VCaP (cell line): ENCODE measurements around the gene REEP3.

Source experiments
- H3K27ac ChIP-seq: fragments of 450-650 bp; 2 replicates; pipeline ENCODE4 v1.5.1; 2017
- TF ChIP-seq, protein P1 (sequence below): fragments of 450-650 bp; conservative IDR thresholded peaks from 2 replicates; pipeline ENCODE4 v1.5.1; 2017; ENCODE audit warnings: mild to moderate bottlenecking, moderate library complexity

The REEP3 gene

DNA sequence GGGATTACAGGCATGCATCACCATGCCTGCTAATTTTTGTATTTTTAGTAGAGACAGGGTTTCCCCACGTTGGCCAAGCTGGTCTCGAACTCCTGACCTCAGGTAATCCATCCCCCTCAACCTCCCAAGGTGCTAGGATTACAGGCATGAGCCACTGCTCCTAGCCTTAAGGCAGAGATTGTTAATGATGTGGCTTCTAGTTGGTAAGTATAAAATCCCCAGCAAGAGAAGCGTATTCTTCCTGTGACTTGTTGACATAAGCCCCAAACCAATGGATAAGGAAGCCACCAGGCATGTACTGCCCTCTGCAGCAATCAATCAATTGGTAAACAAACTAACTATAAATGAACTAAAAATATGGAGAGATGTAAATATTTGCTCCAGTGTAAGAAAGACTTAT lies 41.2 kb downstream of the REEP3 start:
- H3K27ac ChIP-seq = peak overlapping the region; percentile 84
- TF ChIP-seq, protein P1, sequence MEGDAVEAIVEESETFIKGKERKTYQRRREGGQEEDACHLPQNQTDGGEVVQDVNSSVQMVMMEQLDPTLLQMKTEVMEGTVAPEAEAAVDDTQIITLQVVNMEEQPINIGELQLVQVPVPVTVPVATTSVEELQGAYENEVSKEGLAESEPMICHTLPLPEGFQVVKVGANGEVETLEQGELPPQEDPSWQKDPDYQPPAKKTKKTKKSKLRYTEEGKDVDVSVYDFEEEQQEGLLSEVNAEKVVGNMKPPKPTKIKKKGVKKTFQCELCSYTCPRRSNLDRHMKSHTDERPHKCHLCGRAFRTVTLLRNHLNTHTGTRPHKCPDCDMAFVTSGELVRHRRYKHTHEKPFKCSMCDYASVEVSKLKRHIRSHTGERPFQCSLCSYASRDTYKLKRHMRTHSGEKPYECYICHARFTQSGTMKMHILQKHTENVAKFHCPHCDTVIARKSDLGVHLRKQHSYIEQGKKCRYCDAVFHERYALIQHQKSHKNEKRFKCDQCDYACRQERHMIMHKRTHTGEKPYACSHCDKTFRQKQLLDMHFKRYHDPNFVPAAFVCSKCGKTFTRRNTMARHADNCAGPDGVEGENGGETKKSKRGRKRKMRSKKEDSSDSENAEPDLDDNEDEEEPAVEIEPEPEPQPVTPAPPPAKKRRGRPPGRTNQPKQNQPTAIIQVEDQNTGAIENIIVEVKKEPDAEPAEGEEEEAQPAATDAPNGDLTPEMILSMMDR = no peak

DNA sequence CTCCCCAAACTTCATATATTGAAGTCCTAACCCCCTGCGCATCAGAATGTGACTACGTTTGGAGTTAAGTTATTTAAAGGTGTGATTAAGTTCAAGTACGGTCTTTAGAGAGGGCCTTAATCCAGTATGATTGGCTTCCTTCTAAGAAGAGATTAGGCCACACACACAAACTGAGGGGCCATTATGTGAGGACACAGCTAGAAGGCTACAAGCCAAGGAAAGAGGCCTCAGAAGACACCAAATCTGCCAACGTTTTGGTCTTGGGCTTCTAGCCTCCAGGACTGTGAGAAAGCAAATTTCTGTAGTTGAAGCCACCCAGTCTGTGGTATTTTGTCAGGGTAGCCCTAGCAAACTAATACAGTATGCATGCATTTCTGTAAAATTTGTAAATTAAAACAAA lies 41.7 kb downstream of the REEP3 start:
- TF ChIP-seq, protein P1 = no peak

DNA sequence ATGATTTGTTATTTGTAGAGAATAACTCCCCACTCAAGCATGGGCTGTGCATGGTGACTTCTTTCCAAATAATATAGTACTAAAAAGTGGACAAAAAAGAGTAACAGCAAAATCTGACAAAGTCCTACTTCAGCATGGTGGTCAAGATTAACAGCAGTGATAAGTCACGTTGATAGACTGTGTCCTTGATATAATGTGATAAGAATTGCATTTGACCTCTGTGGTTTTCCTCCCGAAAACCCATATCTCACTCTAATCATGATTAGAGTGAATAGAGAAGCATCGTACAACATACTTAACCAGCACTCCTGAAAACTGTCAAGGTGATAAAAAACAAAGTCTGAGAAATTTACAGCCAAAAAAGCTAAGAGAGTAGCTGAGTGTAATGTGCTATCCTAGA lies 42.4 kb downstream of the REEP3 start:
- TF ChIP-seq, protein P1 = no peak
- peak overlapping the region; percentile 84 for H3K27ac ChIP-seq

More for the DNA sequence above, 41.7 kb downstream of the REEP3 start:
- peak overlapping the region; percentile 84 for H3K27ac ChIP-seq

DNA sequence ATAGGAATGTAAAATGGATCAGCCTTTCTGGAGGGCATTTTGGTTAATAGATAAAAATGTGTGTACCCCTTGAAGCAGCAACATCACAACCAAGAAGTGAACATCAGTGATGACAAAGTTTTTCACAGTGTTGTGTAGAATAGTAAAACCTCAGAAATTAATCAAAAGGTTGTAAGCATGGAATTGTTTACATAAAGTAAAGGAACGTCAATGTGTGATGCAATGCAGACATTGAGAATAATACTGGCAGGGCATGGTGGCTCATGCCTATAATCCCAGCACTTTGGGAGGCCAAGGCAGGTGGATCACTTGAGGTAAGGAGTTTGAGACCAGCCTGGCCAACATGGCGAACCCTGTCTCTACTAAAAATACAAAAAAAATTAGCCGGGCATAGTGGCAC lies 43.5 kb downstream of the REEP3 start:
- peak overlapping the region; percentile 84 for H3K27ac ChIP-seq

DNA sequence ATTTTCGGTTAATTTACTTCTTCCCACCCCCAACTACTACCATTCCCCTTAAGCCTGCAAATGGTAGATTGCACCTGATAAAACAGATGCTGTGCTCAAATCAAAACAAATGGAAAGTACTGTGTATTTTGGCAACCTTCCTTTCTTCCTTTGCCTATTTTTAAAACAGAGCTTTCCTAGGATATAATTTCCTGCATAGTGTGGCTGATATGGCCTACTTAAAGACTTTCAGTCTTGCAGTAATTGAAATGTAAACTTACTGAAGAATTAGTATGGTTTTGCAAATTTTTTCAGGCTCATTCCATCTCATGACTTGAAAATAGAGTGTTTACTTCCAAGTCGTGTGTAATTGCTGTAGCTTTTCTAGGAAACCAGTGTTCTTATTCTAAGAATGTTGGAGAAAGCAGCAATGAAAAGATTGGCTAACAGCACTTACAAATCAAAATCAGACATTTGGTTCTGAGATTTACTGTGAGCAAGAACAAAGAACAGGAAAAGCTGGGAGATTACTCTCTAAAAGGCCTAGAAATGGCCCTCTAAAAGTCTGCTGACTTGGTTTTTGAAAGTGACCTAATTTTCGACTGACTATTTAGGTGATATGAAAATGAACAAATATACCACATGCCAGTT lies 52.0 kb downstream of the REEP3 start:
- peak overlapping the region; percentile 95 for H3K27ac ChIP-seq
- TF ChIP-seq, protein P1 = no peak

DNA sequence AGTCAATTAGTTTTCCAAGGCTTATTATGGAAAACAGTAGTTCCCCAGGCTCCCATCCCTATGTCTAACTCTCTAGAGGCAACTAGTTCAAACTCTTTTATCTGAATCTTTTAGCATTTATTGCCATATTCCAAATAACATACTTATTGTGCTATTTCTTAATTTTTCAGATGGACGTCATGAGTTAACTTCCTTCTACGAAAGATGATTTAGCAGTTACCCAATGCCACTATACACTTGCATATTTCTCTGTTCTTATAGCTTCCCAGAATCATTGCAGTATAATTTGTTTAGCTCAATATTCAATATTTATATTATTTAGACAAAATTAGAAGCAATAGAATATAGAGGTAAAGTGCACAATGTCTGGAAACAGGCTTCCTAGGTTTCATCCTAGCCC lies 52.8 kb downstream of the REEP3 start:
- peak overlapping the region; percentile 95 for H3K27ac ChIP-seq
- TF ChIP-seq, protein P1 = no peak

DNA sequence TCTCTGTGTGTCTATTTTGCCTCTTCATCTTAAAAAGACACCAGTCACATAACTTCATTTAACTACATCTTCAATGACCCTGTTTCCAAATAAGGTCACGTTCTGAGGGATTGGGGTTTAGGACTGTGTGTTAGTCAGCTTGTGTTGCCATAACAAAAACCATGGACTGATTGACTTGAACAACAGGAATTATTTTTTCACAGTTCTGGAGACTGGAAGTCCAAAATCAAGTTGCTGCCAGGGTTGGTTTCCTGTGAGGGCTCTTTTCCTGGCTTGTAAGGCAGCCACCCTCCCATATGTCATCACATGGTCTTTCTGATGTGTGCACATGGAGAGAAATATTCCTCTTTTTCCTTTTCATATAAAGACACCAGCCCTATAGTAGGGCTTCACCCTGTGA lies 55.3 kb downstream of the REEP3 start:
- TF ChIP-seq, protein P1 = no peak
- peak overlapping the region; percentile 95 for H3K27ac ChIP-seq

DNA sequence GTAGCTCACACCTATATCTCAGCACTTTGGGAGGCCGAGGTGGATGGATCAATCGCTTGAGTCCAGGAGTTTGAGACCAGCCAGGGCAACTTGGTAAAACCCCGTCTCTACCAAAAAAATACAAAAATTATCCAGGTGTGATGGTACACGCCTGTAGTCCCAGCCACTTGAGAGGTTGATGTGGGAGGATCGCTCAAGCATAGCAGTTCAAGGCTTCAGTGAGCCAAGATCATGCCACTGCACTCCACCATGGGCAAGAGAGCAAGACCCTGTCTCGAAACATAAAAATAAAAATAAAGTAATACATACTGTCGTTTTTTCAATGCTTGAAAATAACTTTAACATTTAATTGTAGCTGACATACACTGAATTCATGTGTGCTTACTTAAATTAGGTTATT lies 57.3 kb downstream of the REEP3 start:
- H3K27ac ChIP-seq = peak overlapping the region; percentile 95; the same call in 1 of the 2 replicates
- TF ChIP-seq, protein P1 = no peak
